Measurements from ENCODE around the gene C17orf50. TPM values are rescaled to one million over a fixed set of nuclear protein-coding genes. Genes with fewer than 3 reads are reported as not detected.

Gene C17orf50
- total RNA-seq, 4 donors from 2014 or later, result not detected

GRCh38 chr17:35801583-35802224 lies 41.0 kb downstream of the C17orf50 start:
- H3K27me3 ChIP-seq, result peaks cover 0 to 1% (median 0%) of the 10 kb centered on the region in 3 donors
- TF ChIP-seq POLR2A (IDR thresholded peaks at IDR 0.05) (no peak), CTCF (IDR thresholded peaks at IDR 0.05 in 4 of 5, conservative IDR thresholded peaks at IDR 0.05 in 1 of 5) (no peak)
- peak overlapping the region in 1 of 4 donors; percentile 46 for H3K27ac ChIP-seq
- ATAC-seq (peak; percentile 39 to 49), DNase-seq (peak; percentile 17 to 33)
- in situ Hi-C loops (cut with MboI; ENCODE audit: low sequenced_read_pairs in 4 of 4) (loop anchor here in 2 of 4 donors (5.0 to 10.0 kb wide), 2 partner anchors 34 to 47 kb away; partner anchors contain the start of gene GAS2L2 (in 1 of the 2)), intact Hi-C loops (cut with DNase I; ENCODE audit: low total_unique reads) (loop anchor here (10.0 kb wide), 1 partner anchor 683 kb away; the partner anchor contains the start of gene ZNHIT3)
- H3K4me3 ChIP-seq, result no peak overlapping the region
- H3K36me3 ChIP-seq, result no peaks in the 10 kb centered on the region
- H3K4me1 ChIP-seq, result peaks cover 3 to 19% of the 10 kb centered on the region in 2 donors
- no peaks in the 10 kb centered on the region for H3K9me3 ChIP-seq

- Histone ChIP-seq H3K9me3 (no peaks in the 10 kb centered on the region), H3K36me3 (no peaks in the 10 kb centered on the region), H3K27me3 (no peaks in the 10 kb centered on the region), H3K27ac (no peak overlapping the region), H3K4me1 (peaks cover 0 to 14% of the 10 kb centered on the region in 2 donors), H3K4me3 (no peak overlapping the region)
- no peak for TF ChIP-seq POLR2A (IDR thresholded peaks at IDR 0.05)
- TF ChIP-seq CTCF (IDR thresholded peaks at IDR 0.05 in 4 of 5, conservative IDR thresholded peaks at IDR 0.05 in 1 of 5), result peak; percentile 54 to 63 (median 58)
- DNase-seq (no peak), ATAC-seq (peak; percentile 20 to 24)
- in situ Hi-C loops (cut with MboI; ENCODE audit: low sequenced_read_pairs in 4 of 4), result loop anchor here (5.0 to 10.0 kb wide), 3 partner anchors 37 to 50 kb away; partner anchors contain the start of genes C17orf50 (in 1 of the 4) and GAS2L2 (in 1 of the 4)
- intact Hi-C loops (cut with DNase I; ENCODE audit: low total_unique reads), result loop anchor here (5.0 to 10.0 kb wide), 2 partner anchors 227 to 680 kb away; partner anchors contain the start of genes PEX12 and ZNHIT3
These were observed 44.0 kb downstream of the C17orf50 start for GRCh38 chr17:35804658-35805192.

- Histone ChIP-seq H3K4me1 (peaks cover 21 to 27% of the 10 kb centered on the region in 2 donors), H3K4me3 (no peak overlapping the region), H3K9me3 (no peaks in the 10 kb centered on the region), H3K36me3 (no peaks in the 10 kb centered on the region), H3K27me3 (no peaks in the 10 kb centered on the region), H3K27ac (no peak overlapping the region)
- DNase-seq (no peak), ATAC-seq (no peak)
- in situ Hi-C loops (cut with MboI; ENCODE audit: low sequenced_read_pairs in 4 of 4), result loop anchor here in 3 of 4 donors (5.0 to 10.0 kb wide), 3 partner anchors 40 to 53 kb away; partner anchors contain the start of genes C17orf50 (in 1 of the 3) and GAS2L2 (in 1 of the 3)
- intact Hi-C loops (cut with DNase I; ENCODE audit: low total_unique reads), result loop anchor here (5.0 to 10.0 kb wide), 2 partner anchors 230 to 677 kb away; partner anchors contain the start of genes PEX12 and ZNHIT3
- TF ChIP-seq CTCF (IDR thresholded peaks at IDR 0.05 in 4 of 5, conservative IDR thresholded peaks at IDR 0.05 in 1 of 5) (no peak), POLR2A (IDR thresholded peaks at IDR 0.05) (no peak)
These were observed 46.9 kb downstream of the C17orf50 start for GRCh38 chr17:35807371-35808144.

GRCh38 chr17:35808240-35808961 lies 47.7 kb downstream of the C17orf50 start:
- no peaks in the 10 kb centered on the region for H3K9me3 ChIP-seq
- no peaks in the 10 kb centered on the region for H3K36me3 ChIP-seq
- intact Hi-C loops (cut with DNase I; ENCODE audit: low total_unique reads), result loop anchor here (5.0 to 10.0 kb wide), 2 partner anchors 231 to 676 kb away; partner anchors contain the start of genes PEX12 and ZNHIT3
- H3K27me3 ChIP-seq, result no peaks in the 10 kb centered on the region
- H3K4me3 ChIP-seq, result peak overlapping the region; percentile 75 to 98 (median 88)
- DNase-seq (no peak), ATAC-seq (no peak)
- in situ Hi-C loops (cut with MboI; ENCODE audit: low sequenced_read_pairs in 4 of 4), result loop anchor here in 3 of 4 donors (5.0 to 10.0 kb wide), 3 partner anchors 41 to 54 kb away; partner anchors contain the start of genes C17orf50 (in 1 of the 3) and GAS2L2 (in 1 of the 3)
- TF ChIP-seq POLR2A (IDR thresholded peaks at IDR 0.05) (no peak), CTCF (IDR thresholded peaks at IDR 0.05 in 4 of 5, conservative IDR thresholded peaks at IDR 0.05 in 1 of 5) (no peak)
- peaks cover 21 to 34% of the 10 kb centered on the region in 2 donors for H3K4me1 ChIP-seq
- H3K27ac ChIP-seq, result peak overlapping the region; percentile 90 to 99 (median 94)
